IMR-90 (cell line): ENCODE measurements around the gene C13orf46. TPM values are rescaled to one million over a fixed set of nuclear protein-coding genes. Genes with fewer than 3 reads are reported as not detected.

ENCODE experiments used
- ATAC-seq: fragments of 200-7000 bp; cut with Tn5 transposase; 2 replicates; pipeline ENCODE4 v1.9.1; 2020; ENCODE audit warnings: low read depth, mild to moderate bottlenecking, moderate library complexity
- BruUV-seq: library from RNA; stranded (reverse); fragments of 400-500 nt; replicated peaks from 2 replicates; lab custom pipeline; 2021; lab: Mats Ljungman, UMichigan
- CTCF ChIA-PET: fragments of 300-600 bp; formaldehyde crosslinking; extraction: SDS; loops from one replicate; lab custom pipeline; 2021; ENCODE audit warnings: antibody characterized with exemption; lab: Yijun Ruan, JAX
- POLR2A ChIA-PET: fragments of 300-600 bp; sonication (Branson Sonifier 250); formaldehyde crosslinking; loops from one replicate; lab custom pipeline; 2022; ENCODE audit warnings: antibody characterized with exemption; ENCODE audit not compliant: unreplicated experiment; lab: Charles Lee
- DNase-seq: peaks from one replicate; pipeline ENCODE4 v3.0.0; 2013
- H2AFZ ChIP-seq: replicated peaks from 2 replicates; pipeline ENCODE3; 2013; ENCODE audit warnings: low read length, mild to moderate bottlenecking; ENCODE audit not compliant: poor library complexity
- H2AK5ac ChIP-seq: 2 replicates; pipeline ENCODE4 v1.6.1; 2013; ENCODE audit warnings: low read depth, low read length, inconsistent platforms
- H2AK9ac ChIP-seq: replicated peaks from 2 replicates; pipeline ENCODE3; 2013; ENCODE audit warnings: mild to moderate bottlenecking, low read depth, low read length, moderate library complexity; ENCODE audit not compliant: poor library complexity
- H2BK120ac ChIP-seq: 2 replicates; pipeline ENCODE4 v1.6.1; 2013; ENCODE audit warnings: low read depth, low read length, inconsistent platforms
- H2BK15ac ChIP-seq: 3 replicates; pipeline ENCODE4 v1.6.1; 2013; ENCODE audit warnings: low read depth, low read length, inconsistent platforms
- H2BK20ac ChIP-seq: 2 replicates; pipeline ENCODE4 v1.6.1; 2013; ENCODE audit warnings: low read depth, mild to moderate bottlenecking, inconsistent platforms, low read length, moderate library complexity
- H2BK5ac ChIP-seq: 2 replicates; pipeline ENCODE4 v1.6.1; 2013; ENCODE audit warnings: mild to moderate bottlenecking, low read depth, low read length, inconsistent platforms; ENCODE audit not compliant: poor library complexity, severe bottlenecking
- H3K14ac ChIP-seq: replicated peaks from 2 replicates; pipeline ENCODE4 v1.6.1; 2013; ENCODE audit warnings: low read depth, low read length, inconsistent platforms
- H3K18ac ChIP-seq: 2 replicates; pipeline ENCODE4 v1.6.1; 2013; ENCODE audit warnings: low read depth, low read length, control low read depth
- H3K23ac ChIP-seq: 2 replicates; pipeline ENCODE4 v1.6.1; 2013; ENCODE audit warnings: low read depth, low read length, inconsistent platforms
- H3K27ac ChIP-seq: 2 replicates; pipeline ENCODE4 v1.5.1; 2013; ENCODE audit warnings: mild to moderate bottlenecking, control low read depth, low read length; ENCODE audit not compliant: insufficient read depth
- H3K27me3 ChIP-seq: 2 replicates; pipeline ENCODE4 v1.6.1; 2013; ENCODE audit warnings: low read length; ENCODE audit not compliant: control insufficient read depth, insufficient read depth
- H3K36me3 ChIP-seq: 2 replicates; pipeline ENCODE4 v1.6.1; 2013; ENCODE audit warnings: low read length, mixed read lengths; ENCODE audit not compliant: control insufficient read depth, insufficient read depth
- H3K4ac ChIP-seq: 2 replicates; pipeline ENCODE4 v1.6.1; 2013; ENCODE audit warnings: low read depth, low read length, inconsistent platforms
- H3K4me1 ChIP-seq: 2 replicates; pipeline ENCODE4 v1.6.1; 2013; ENCODE audit warnings: low read length, mixed read lengths; ENCODE audit not compliant: control insufficient read depth, insufficient read depth
- H3K4me2 ChIP-seq: 2 replicates; pipeline ENCODE4 v1.6.1; 2013; ENCODE audit warnings: low read depth, mild to moderate bottlenecking, control low read depth, low read length, moderate library complexity
- H3K4me3 ChIP-seq: 2 replicates; pipeline ENCODE4 v1.5.1; 2013; ENCODE audit warnings: low read depth, mild to moderate bottlenecking, control low read depth, low read length, moderate library complexity; ENCODE audit not compliant: insufficient read depth
- H3K56ac ChIP-seq: 2 replicates; pipeline ENCODE4 v1.6.1; 2013; ENCODE audit warnings: low read length, inconsistent platforms; ENCODE audit not compliant: insufficient read depth; ENCODE audit errors: extremely low read depth
- H3K79me1 ChIP-seq, 2 experiments: 2 replicates each; pipeline ENCODE4 v1.6.1; 2013; ENCODE audit warnings: low read length in 2 of 2, inconsistent platforms in 1 of 2, low read depth in 1 of 2
- H3K9ac ChIP-seq: 2 replicates; pipeline ENCODE4 v1.6.1; 2013; ENCODE audit warnings: low read depth, low read length, control low read depth
- H3K9me1 ChIP-seq: 2 replicates; pipeline ENCODE4 v1.6.1; 2013; ENCODE audit warnings: low read length, inconsistent platforms; ENCODE audit not compliant: insufficient read depth
- H3K9me3 ChIP-seq: 2 replicates; pipeline ENCODE4 v1.6.1; 2013; ENCODE audit warnings: low read length; ENCODE audit not compliant: control insufficient read depth, insufficient read depth
- H4K20me1 ChIP-seq: 2 replicates; pipeline ENCODE4 v1.6.1; 2013; ENCODE audit warnings: low read length, inconsistent platforms; ENCODE audit not compliant: insufficient read depth
- H4K5ac ChIP-seq: 2 replicates; pipeline ENCODE4 v1.6.1; 2013; ENCODE audit warnings: mild to moderate bottlenecking, low read depth, low read length, control low read depth
- H4K8ac ChIP-seq, 2 experiments: 2 replicates each; pipeline ENCODE4 v1.6.1; 2013; ENCODE audit warnings: low read depth in 2 of 2, low read length in 2 of 2, control low read depth in 1 of 2, inconsistent platforms in 1 of 2
- H4K91ac ChIP-seq: 2 replicates; pipeline ENCODE4 v1.6.1; 2013; ENCODE audit warnings: low read depth, low read length, inconsistent platforms; ENCODE audit not compliant: insufficient read depth
- CHD1 ChIP-seq: IDR thresholded peaks from 2 replicates; pipeline ENCODE4 v1.6.1; 2012; ENCODE audit warnings: low read depth, low read length, improper control_type of control experiment
- CTCF ChIP-seq: conservative IDR thresholded peaks from 2 replicates; pipeline ENCODE4 v1.5.1; 2012; ENCODE audit warnings: mild to moderate bottlenecking, low read depth, low read length, improper control_type of control experiment
- MAZ ChIP-seq: IDR thresholded peaks from 2 replicates; pipeline ENCODE4 v1.6.1; 2012; ENCODE audit warnings: low read depth, mild to moderate bottlenecking, low read length, improper control_type of control experiment, moderate library complexity, borderline replicate concordance
- MXI1 ChIP-seq: IDR thresholded peaks from 2 replicates; pipeline ENCODE4 v1.6.1; 2012; ENCODE audit warnings: low read depth, mild to moderate bottlenecking, low read length, moderate library complexity, borderline replicate concordance
- POLR2A ChIP-seq: IDR thresholded peaks from 2 replicates; pipeline ENCODE4 v1.6.1; 2012; ENCODE audit warnings: mild to moderate bottlenecking, low read depth, low read length
- SMC3 ChIP-seq: fragments of 150-350 bp; IDR thresholded peaks from 2 replicates; pipeline ENCODE4 v1.6.1; 2016; ENCODE audit warnings: low read depth, mild to moderate bottlenecking, antibody characterized with exemption, low read length, moderate library complexity
- WGBS, 2 experiments: methylation state at CpG; one replicate each; pipeline versions ENCODE4 v1.1.5 to v1.1.7; 2013; ENCODE audit warnings: missing lambda C conversion rate in 2 of 2; ENCODE audit not compliant: insufficient read length in 1 of 2; ENCODE audit errors: extremely low coverage in 2 of 2; 5-methylcytosine and 5-hydroxymethylcytosine counted together
- dilution Hi-C: fragments of 300-500 bp; cut with HindIII; formaldehyde crosslinking; loops from one replicate; pipeline ENCODE4 v1.14.3; 2018; ENCODE audit warnings: low sequenced_read_pairs; ENCODE audit not compliant: unreplicated experiment
- in situ Hi-C: fragments of 300-500 bp; cut with MboI; formaldehyde crosslinking; loops from 3 replicates; pipeline ENCODE4 v1.14.3; 2019; ENCODE audit warnings: low sequenced_read_pairs, inconsistent platforms, mixed read lengths
- intact Hi-C: fragments of 100-400 bp; cut with micrococcal nuclease; formaldehyde crosslinking; loops from 2 replicates; pipeline ENCODE4 v1.10.0; 2022
- polyA plus RNA-seq, 3 experiments: library from polyadenylated mRNA; depleted of rRNA; stranded (reverse); fragments of >200 nt; gene quantifications; 2 replicates each; pipeline ENCODE4 v1.2.3, GENCODE V29; 2012; ENCODE audit warnings: low replicate concordance in 1 of 3
- total RNA-seq: library from RNA; depleted of rRNA; stranded (reverse); fragments of >200 nt; gene quantifications from 2 replicates; pipeline ENCODE4 v1.2.3, GENCODE V29; 2012

C13orf46 gene
- total and polyA plus RNA-seq, 2 of the 4 experiments (the other 2 are of a cell fraction): under 0.01 to 2.1 TPM

DNA sequence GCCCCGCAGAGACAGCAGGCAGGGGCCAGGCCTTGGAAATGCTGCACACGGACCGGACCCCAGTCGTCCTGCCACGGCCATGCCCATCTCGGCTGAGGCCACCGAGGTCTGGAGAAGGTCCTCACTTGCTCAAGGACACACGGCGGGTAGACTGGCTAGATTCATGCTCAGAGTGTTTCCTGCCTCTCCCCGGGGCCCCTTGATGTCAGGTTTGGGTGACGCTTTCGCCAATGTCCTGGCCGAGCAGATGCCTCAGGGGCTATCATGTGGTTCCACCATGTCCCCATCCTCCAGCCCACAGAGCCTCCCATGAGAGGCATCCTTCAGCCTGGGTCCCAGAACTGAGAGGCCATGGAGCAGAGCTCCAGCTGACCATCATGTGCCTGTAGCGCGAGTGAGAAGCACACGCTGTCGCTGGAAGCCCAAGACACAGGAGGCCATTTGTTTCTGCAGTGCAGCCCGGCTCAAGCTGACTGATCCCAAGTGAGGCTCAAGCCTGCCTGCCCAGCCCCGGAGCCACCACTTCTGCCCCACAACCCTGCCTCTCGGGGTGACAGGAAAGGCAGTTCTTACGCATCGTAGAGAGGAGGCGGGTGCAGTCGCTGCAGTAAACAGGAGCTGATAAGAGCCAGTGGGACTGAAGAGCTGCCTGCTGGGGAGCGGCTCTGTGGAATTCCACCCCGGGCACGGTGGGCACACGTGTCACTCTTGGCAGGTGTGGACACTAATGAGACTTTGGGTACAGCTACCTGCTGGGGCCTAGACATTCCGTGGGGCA is 56.1 kb downstream of the C13orf46 start:
- Histone ChIP-seq H3K4me2 (no peak overlapping the region), H3K36me3 (no peaks in the 10 kb centered on the region; the same call in 1 of the 2 replicates), H2AK5ac (peak overlapping the region; percentile 81), H4K5ac (no peak overlapping the region), H3K18ac (no peak overlapping the region), H4K20me1 (no peaks in the 10 kb centered on the region), H2AFZ (peak overlapping the region; percentile 28), H3K27ac (no peak overlapping the region), H3K79me1 (peaks cover 0 to 29% of the 10 kb centered on the region in 2 experiments; a peak in 2 of 4 replicates), H3K4me1 (peaks cover 11% of the 10 kb centered on the region), H3K4me3 (no peak overlapping the region), H4K91ac (peak overlapping the region; percentile 68; the same call in 1 of the 2 replicates), H3K4ac (peak overlapping the region; percentile 65), H3K14ac (0 out of 2 replicates have a peak overlapping the region, but pooled peaks have one; percentile 36), H3K9me3 (peaks cover 15% of the 10 kb centered on the region), H3K9ac (no peak overlapping the region), H2BK5ac (peak overlapping the region; percentile 35), H3K9me1 (peaks cover 19% of the 10 kb centered on the region), H3K27me3 (no peaks in the 10 kb centered on the region), H3K56ac (no peak overlapping the region), H2BK20ac (peak overlapping the region; percentile 72), H2AK9ac (peak overlapping the region; percentile 83), H4K8ac (peak overlapping the region in 1 of 2 experiments; percentile 29; a peak in 1 of 4 replicates), H3K23ac (peak overlapping the region; percentile 34; the same call in 1 of the 2 replicates), H2BK15ac (peak overlapping the region; percentile 54; the same call in 2 of the 3 replicates), H2BK120ac (peak overlapping the region; percentile 64)
- TF ChIP-seq CTCF: no peak
- TF ChIP-seq MAZ: no peak
- TF ChIP-seq SMC3: no peak
- no peak for TF ChIP-seq CHD1
- TF ChIP-seq POLR2A: no peak
- TF ChIP-seq MXI1: no peak
- CTCF ChIA-PET: no interaction called here
- intact Hi-C loops: no loop called here
- ATAC-seq: no peak
- no TSS peak for BruUV-seq
- 92% methylated on average over 15 of the region's 29 CpGs; no CpG with 5 or more reads in 1 of the 2 experiments for WGBS, 2 experiments
- no peak for DNase-seq
- in situ Hi-C loops: no loop called here
- POLR2A ChIA-PET: no interaction called here
- dilution Hi-C loops: no loop called here
